ENCODE measurements around the gene ENO4.

- TF ChIP-seq CTCF (IDR thresholded peaks at IDR 0.05) (no peak), POLR2AphosphoS5 (IDR thresholded peaks at IDR 0.05) (no peak), POLR2A (IDR thresholded peaks at IDR 0.05; ENCODE audit: low read depth) (no peak)
These were observed 8.8 kb upstream of the ENO4 start for GRCh38 chr10:116840389-116841075.
